Islet of Langerhans (tissue), 1 donor: ENCODE measurements around the gene CR2.
"Not testable (repeated sequence)": the region's sequence is repeated elsewhere in the genome, so short reads cannot be mapped to it uniquely, and the experiment has no call there.

Experiments
- FAIRE-seq: peaks from one replicate; lab custom pipeline; 2011; peaks lifted over from hg19 to GRCh38; lab: Jason Lieb, UNC

CR2 gene

DNA sequence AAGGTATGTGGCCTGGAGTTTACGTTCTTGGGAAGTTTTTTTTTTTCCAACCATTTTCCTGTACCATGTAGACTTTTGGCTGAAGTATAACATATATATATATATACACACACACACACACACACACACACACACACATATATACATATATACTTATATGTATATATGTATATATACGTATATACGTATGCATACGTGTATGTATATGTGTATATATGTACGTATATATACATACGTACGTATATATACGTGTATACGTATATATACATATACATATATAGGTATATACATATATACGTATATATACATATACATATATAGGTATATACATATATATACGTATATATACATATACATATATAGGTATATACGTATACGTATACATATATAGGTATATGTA, 60.8 kb downstream of the CR2 start:
- no peak for FAIRE-seq

DNA sequence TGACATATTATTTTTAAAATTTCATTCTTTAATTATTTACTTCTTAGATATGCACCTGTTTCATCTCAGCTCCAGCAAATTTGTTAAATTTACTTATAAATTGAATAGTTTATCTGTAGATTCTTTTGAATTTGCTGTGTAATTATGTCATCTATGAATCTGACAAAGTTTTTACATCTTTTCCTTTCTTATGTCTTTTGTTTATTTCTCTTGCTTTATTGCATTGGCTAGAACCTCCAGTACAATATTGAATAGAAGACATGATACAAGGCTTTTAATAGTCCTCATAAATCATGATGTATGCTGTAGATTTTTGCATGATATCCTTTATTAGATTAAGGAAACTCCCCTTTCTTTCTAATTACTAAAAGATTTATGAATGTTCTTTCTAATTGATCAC, 62.6 kb downstream of the CR2 start:
- FAIRE-seq, result no peak

GRCh38 chr1:207518608-207519236, 64.6 kb downstream of the CR2 start:
- FAIRE-seq, result no peak

- FAIRE-seq, result no peak
Measured at GRCh38 chr1:207519505-207520399, 65.6 kb downstream of the CR2 start.

- FAIRE-seq, result not testable (repeated sequence)
Measured at GRCh38 chr1:207520400-207521345, 66.5 kb downstream of the CR2 start.

GRCh38 chr1:207525239-207525638, 71.1 kb downstream of the CR2 start:
- FAIRE-seq, result not testable (repeated sequence)

- not testable (repeated sequence) for FAIRE-seq
Measured at GRCh38 chr1:207528401-207528800, 74.3 kb downstream of the CR2 start.

DNA sequence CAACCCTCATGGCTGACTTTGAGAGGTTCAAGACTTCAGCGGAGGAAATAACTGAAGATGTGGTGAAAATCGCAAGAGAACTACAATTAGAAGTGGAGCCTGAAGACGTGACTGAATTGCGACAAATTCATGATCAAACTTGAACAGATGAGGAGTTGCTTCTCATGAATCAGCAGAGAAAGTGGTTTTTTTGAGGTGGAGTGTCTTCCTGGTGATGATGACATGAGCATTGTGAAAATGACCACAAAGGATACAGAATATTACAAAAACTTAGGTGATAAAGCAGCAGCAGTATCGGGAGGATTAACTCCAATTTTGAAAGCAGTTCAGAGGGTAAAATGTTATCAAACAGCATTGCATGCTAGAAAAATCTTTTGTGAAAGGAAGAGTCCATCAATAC, 82.1 kb downstream of the CR2 start:
- FAIRE-seq, result not testable (repeated sequence)
